T-cell (primary cell): ENCODE measurements around the gene MECP2. TPM values are rescaled to one million over a fixed set of nuclear protein-coding genes. Genes with fewer than 3 reads are reported as not detected.

ENCODE experiments used
- ATAC-seq, 4 experiments: fragments of 200-7000 bp in 3 of 4; fragments of 150-1000 bp in 1 of 4; cut with Tn5 transposase; replicated peaks in 1 of 4; 1 replicate in 3 of 4; 2 replicates in 1 of 4; pipeline ENCODE4 v1.10.0; 2021; ENCODE audit warnings: moderate library complexity in 3 of 4, mild to moderate bottlenecking in 2 of 4, moderate number of reproducible peaks in 1 of 4
- CTCF ChIA-PET, 2 donors: fragments of 300-600 bp; sonication (Branson Sonifier 250); formaldehyde crosslinking; loops; one replicate each; lab custom pipeline; 2022; ENCODE audit warnings: antibody characterized with exemption in 2 of 2; lab: Charles Lee
- POLR2A ChIA-PET, 2 donors: fragments of 300-600 bp; sonication (Branson Sonifier 250); formaldehyde crosslinking; loops; one replicate each; lab custom pipeline; 2022; ENCODE audit warnings: antibody characterized with exemption in 2 of 2; lab: Charles Lee
- DNase-seq, 35 experiments: peaks; one replicate each; pipeline versions ENCODE4 v3.0.0 to v3.0.0-alpha.2; 2013 to 2023
- H3K27ac ChIP-seq: one replicate; pipeline ENCODE4 v1.5.1; 2013; ENCODE audit warnings: low read length
- H3K27me3 ChIP-seq, 2 experiments: replicated peaks in 1 of 2; 1 replicate in 1 of 2; 2 replicates in 1 of 2; pipeline versions ENCODE4 v1.6.1 to v1.7.0; 2013; ENCODE audit warnings: low read length in 1 of 2, mixed read lengths in 1 of 2; ENCODE audit not compliant: control insufficient read depth in 2 of 2, insufficient read depth in 2 of 2; ENCODE audit errors: extremely low read depth in 1 of 2
- H3K36me3 ChIP-seq, 2 donors: 1 replicate in 1 of 2; 2 replicates in 1 of 2; pipeline versions ENCODE4 v1.6.1 to v1.7.0; 2013; ENCODE audit warnings: low read length in 1 of 2; ENCODE audit not compliant: control insufficient read depth in 2 of 2, insufficient read depth in 1 of 2; ENCODE audit errors: extremely low read depth in 1 of 2
- H3K4me1 ChIP-seq, 2 experiments: 1 replicate in 1 of 2; 2 replicates in 1 of 2; pipeline versions ENCODE4 v1.6.1 to v1.7.0; 2013; ENCODE audit warnings: low read length in 2 of 2, mixed read lengths in 1 of 2; ENCODE audit not compliant: insufficient read depth in 2 of 2, control insufficient read depth in 1 of 2; ENCODE audit errors: extremely low read depth in 1 of 2
- H3K4me3 ChIP-seq, 2 donors: 1 replicate in 1 of 2; 2 replicates in 1 of 2; pipeline versions ENCODE4 v1.5.1 to v1.7.0; 2013; ENCODE audit warnings: mild to moderate bottlenecking in 2 of 2, low read length in 1 of 2, moderate library complexity in 1 of 2; ENCODE audit not compliant: control insufficient read depth in 1 of 2; ENCODE audit errors: extremely low read depth in 1 of 2
- H3K9me3 ChIP-seq: 2 replicates; pipeline ENCODE4 v1.7.0; 2013
- H3K27ac Mint-ChIP-seq, 2 donors: one replicate each; pipeline ENCODE4 v1.8.0; 2020 to 2021; ENCODE audit warnings: mild to moderate bottlenecking in 2 of 2, mixed read lengths in 2 of 2
- H3K27me3 Mint-ChIP-seq, 2 donors: one replicate each; pipeline ENCODE4 v1.8.0; 2021 to 2022; ENCODE audit warnings: mixed read lengths in 2 of 2
- H3K36me3 Mint-ChIP-seq: one replicate; pipeline ENCODE4 v1.8.0; 2021; ENCODE audit warnings: mixed read lengths
- H3K4me1 Mint-ChIP-seq, 3 donors: one replicate each; pipeline ENCODE4 v1.8.0; 2020 to 2022; ENCODE audit warnings: mixed read lengths in 3 of 3, mild to moderate bottlenecking in 1 of 3
- H3K4me3 Mint-ChIP-seq, 3 donors: one replicate each; pipeline ENCODE4 v1.8.0; 2020 to 2022; ENCODE audit warnings: mild to moderate bottlenecking in 3 of 3, mixed read lengths in 3 of 3, moderate library complexity in 3 of 3
- H3K9me3 Mint-ChIP-seq, 3 donors: one replicate each; pipeline ENCODE4 v1.8.0; 2020 to 2022; ENCODE audit warnings: mixed read lengths in 3 of 3
- WGBS: methylation state at CpG from one replicate; pipeline ENCODE4 v1.1.5; 2013; ENCODE audit warnings: missing lambda C conversion rate; ENCODE audit not compliant: insufficient coverage; 5-methylcytosine and 5-hydroxymethylcytosine counted together
- total RNA-seq, 35 experiments: library from RNA in 6 of 35; stranded (reverse) in 6 of 35; fragments of 120-200 nt in 1 of 35; gene quantifications; one replicate each; pipeline versions ENCODE4 v1.2.1 to v1.2.4 and lab custom pipeline; 2013 to 2026

Gene MECP2
- total RNA-seq, 5 donors from 2014 or later (not counting 1 experiment from before 2014, with no cell fraction given): 84.9 to 129 (median 100) TPM

DNA sequence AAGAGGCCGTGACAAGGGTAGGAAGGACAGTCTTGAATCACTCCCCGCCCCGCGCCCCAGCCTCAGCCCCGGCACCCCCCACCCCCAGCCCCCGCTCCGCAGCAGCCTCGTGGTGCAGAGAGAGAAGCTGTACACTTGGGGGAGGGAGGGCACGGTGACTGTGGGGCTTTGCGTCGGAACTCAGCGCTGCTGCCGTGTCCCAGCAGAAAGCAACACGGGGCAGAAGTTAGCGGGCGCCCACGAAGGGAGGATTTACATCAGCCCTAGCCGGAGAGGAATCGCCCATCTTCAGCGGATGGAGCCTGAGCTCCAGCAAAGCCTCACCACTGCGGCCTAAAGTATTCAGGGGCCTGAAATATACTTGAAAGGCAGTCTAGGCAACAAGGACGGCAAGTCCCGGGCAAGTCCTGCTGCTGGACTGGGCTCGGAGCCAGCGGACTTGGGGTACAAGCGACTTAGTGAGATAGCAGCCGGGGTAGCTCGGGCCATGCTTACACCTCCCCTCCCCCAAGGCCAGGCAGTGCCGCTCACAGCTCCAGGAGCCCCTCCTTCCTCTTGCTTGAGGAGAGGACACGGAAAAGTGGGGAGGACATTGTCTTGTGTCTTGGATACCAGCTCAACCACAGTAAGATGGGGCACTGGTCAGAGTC lies 28.0 kb upstream of the MECP2 start:
- H3K9me3 ChIP-seq: no peaks in the 10 kb centered on the region
- peaks cover 0 to 4% of the 10 kb centered on the region in 2 donors for H3K27me3 Mint-ChIP-seq
- H3K4me1 Mint-ChIP-seq: peaks cover 21 to 34% (median 24%) of the 10 kb centered on the region in 3 donors
- H3K27ac ChIP-seq: no peak overlapping the region
- DNase-seq (peak in 7 of 35 experiments; percentile 2 to 24 (median 6)), ATAC-seq (peak in 3 of 4 experiments; percentile 21 to 47 (median 25))
- no peaks in the 10 kb centered on the region for H3K27me3 ChIP-seq
- no peaks in the 10 kb centered on the region for H3K36me3 ChIP-seq
- H3K4me1 ChIP-seq: peaks cover 16 to 37% of the 10 kb centered on the region in 2 experiments
- H3K4me3 ChIP-seq: no peak overlapping the region
- H3K9me3 Mint-ChIP-seq: no peaks in the 10 kb centered on the region
- POLR2A ChIA-PET: interaction anchor here in 1 of 2 donors (0.9 kb wide), 1 partner anchor 32 kb away, joined by 6 read pairs; no protein-coding TSS in a partner anchor
- no peaks in the 10 kb centered on the region for H3K36me3 Mint-ChIP-seq
- peak overlapping the region in 1 of 3 donors; percentile 12 for H3K4me3 Mint-ChIP-seq
- CTCF ChIA-PET: interaction anchor here in 1 of 2 donors (0.6 to 1.1 kb wide), 2 partner anchors 12 to 32 kb away, joined by 3 to 4 read pairs; no protein-coding TSS in a partner anchor
- no peak overlapping the region for H3K27ac Mint-ChIP-seq
- WGBS: no CpG with 5 or more reads among the region's 30 CpGs

- 0% methylated on average over 1 of the region's 22 CpGs for WGBS
- H3K27ac Mint-ChIP-seq: peak overlapping the region; percentile 55 to 74
These were observed 26.0 kb upstream of the MECP2 start for GRCh38 chrX:154123241-154124219.

GRCh38 chrX:154121961-154122360 lies 24.4 kb upstream of the MECP2 start:
- Mint-ChIP-seq H3K9me3 (no peaks in the 10 kb centered on the region), H3K36me3 (no peaks in the 10 kb centered on the region), H3K4me3 (no peak overlapping the region), H3K27me3 (no peaks in the 10 kb centered on the region), H3K4me1 (peaks cover 21 to 36% (median 24%) of the 10 kb centered on the region in 3 donors), H3K27ac (peak overlapping the region; percentile 3 to 74)
- H3K27ac ChIP-seq: no peak overlapping the region
- POLR2A ChIA-PET: no interaction called here
- peaks cover 16 to 37% of the 10 kb centered on the region in 2 experiments for H3K4me1 ChIP-seq
- no peak overlapping the region for H3K4me3 ChIP-seq
- 40% methylated on average over 4 of the region's 11 CpGs for WGBS
- ATAC-seq: no peak
- no peaks in the 10 kb centered on the region for H3K27me3 ChIP-seq
- H3K9me3 ChIP-seq: no peaks in the 10 kb centered on the region
- CTCF ChIA-PET: no interaction called here
- no peak for DNase-seq
- H3K36me3 ChIP-seq: no peaks in the 10 kb centered on the region

More at GRCh38 chrX:154123241-154124219, 26.0 kb upstream of the MECP2 start:
- Mint-ChIP-seq H3K27me3 (no peaks in the 10 kb centered on the region), H3K4me3 (peak overlapping the region in 2 of 3 donors; percentile 24 to 26), H3K4me1 (peaks cover 21 to 36% (median 24%) of the 10 kb centered on the region in 3 donors), H3K9me3 (no peaks in the 10 kb centered on the region), H3K36me3 (no peaks in the 10 kb centered on the region)
- Histone ChIP-seq H3K4me1 (peaks cover 16 to 37% of the 10 kb centered on the region in 2 experiments), H3K27me3 (no peaks in the 10 kb centered on the region), H3K27ac (peak overlapping the region; percentile 52), H3K36me3 (no peaks in the 10 kb centered on the region), H3K9me3 (no peaks in the 10 kb centered on the region), H3K4me3 (no peak overlapping the region)
- DNase-seq: peak in 25 of 35 experiments; percentile 6 to 58 (median 22)
- ATAC-seq: peak; percentile 64 to 93 (median 86)
- CTCF ChIA-PET: interaction anchor here (0.6 to 1.0 kb wide), 3 partner anchors 110 to 737 kb away, joined by 3 read pairs; no protein-coding TSS in a partner anchor
- POLR2A ChIA-PET: interaction anchor here (0.5 to 0.9 kb wide), 5 partner anchors 9 to 707 kb away, joined by 3 to 6 read pairs (median 4); no protein-coding TSS in a partner anchor

GRCh38 chrX:154121207-154121606 lies 23.7 kb upstream of the MECP2 start:
- Histone ChIP-seq H3K9me3 (no peaks in the 10 kb centered on the region), H3K4me1 (peaks cover 14 to 32% of the 10 kb centered on the region in 2 experiments), H3K4me3 (no peak overlapping the region), H3K27me3 (no peaks in the 10 kb centered on the region), H3K36me3 (no peaks in the 10 kb centered on the region), H3K27ac (no peak overlapping the region)
- ChIA-PET CTCF (no interaction called here), POLR2A (no interaction called here)
- Mint-ChIP-seq H3K9me3 (no peaks in the 10 kb centered on the region), H3K36me3 (no peaks in the 10 kb centered on the region), H3K27me3 (no peaks in the 10 kb centered on the region), H3K4me3 (no peak overlapping the region), H3K4me1 (peaks cover 21 to 39% (median 24%) of the 10 kb centered on the region in 3 donors), H3K27ac (peak overlapping the region in 1 of 2 donors; percentile 31)
- no CpG with 5 or more reads among the region's 4 CpGs for WGBS
- ATAC-seq (no peak), DNase-seq (no peak)

DNA sequence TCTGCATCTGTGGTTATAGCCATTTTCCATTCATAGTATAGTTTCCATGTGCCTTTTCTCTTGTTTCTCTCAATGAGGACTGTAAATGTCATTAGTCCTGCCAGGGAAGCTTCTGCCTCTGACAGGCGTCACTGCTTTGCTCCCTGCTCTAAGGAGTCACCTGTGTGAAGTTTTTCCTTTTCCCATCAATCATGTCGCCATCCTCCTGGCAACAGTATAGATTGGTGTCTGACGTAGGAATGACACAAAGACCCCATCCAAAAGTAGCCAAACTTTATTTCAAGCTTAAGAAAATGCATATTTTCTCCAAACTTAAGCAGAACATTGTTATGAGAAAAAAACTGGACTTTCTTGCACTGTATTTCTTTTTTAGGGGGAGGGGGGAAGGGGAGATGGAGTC lies 23.1 kb upstream of the MECP2 start:
- no CpG with 5 or more reads among the region's 3 CpGs for WGBS
- Mint-ChIP-seq H3K27me3 (peaks cover 0 to 2% of the 10 kb centered on the region in 2 donors), H3K4me1 (peaks cover 21 to 35% (median 24%) of the 10 kb centered on the region in 3 donors), H3K4me3 (no peak overlapping the region), H3K9me3 (no peaks in the 10 kb centered on the region), H3K36me3 (no peaks in the 10 kb centered on the region), H3K27ac (peak overlapping the region in 1 of 2 donors; percentile 56)
- Histone ChIP-seq H3K9me3 (no peaks in the 10 kb centered on the region), H3K4me3 (no peak overlapping the region), H3K27ac (no peak overlapping the region), H3K4me1 (peaks cover 10 to 25% of the 10 kb centered on the region in 2 experiments), H3K36me3 (no peaks in the 10 kb centered on the region), H3K27me3 (no peaks in the 10 kb centered on the region)
- DNase-seq (no peak), ATAC-seq (no peak)
- ChIA-PET POLR2A (no interaction called here), CTCF (interaction anchor here in 1 of 2 donors (0.6 kb wide), 1 partner anchor 13 kb away, joined by 3 read pairs; no protein-coding TSS in a partner anchor)

DNA sequence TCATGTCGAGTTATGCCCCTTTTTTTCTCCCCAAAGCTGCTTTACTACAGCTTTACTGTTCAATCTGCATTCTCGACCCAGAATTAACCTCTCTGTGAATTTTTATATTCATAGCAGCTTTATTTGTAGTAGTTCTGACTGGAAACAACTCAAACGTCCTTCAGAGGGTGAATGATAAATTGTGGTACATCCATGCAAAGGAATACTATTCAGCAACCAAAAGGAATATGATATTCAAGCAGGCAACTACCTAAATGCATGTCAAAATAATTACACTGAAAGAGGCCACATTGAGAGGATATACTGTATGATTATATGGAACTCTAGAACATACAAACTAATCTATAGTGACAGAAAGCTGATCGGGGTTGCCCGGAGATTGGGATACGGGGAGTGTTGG lies 20.0 kb upstream of the MECP2 start:
- no peak overlapping the region for H3K4me3 Mint-ChIP-seq
- peaks cover 0 to 9% of the 10 kb centered on the region in 2 donors for H3K27me3 Mint-ChIP-seq
- no peaks in the 10 kb centered on the region for H3K36me3 Mint-ChIP-seq
- Histone ChIP-seq H3K27me3 (no peaks in the 10 kb centered on the region), H3K36me3 (no peaks in the 10 kb centered on the region), H3K27ac (no peak overlapping the region), H3K4me3 (no peak overlapping the region), H3K4me1 (peaks cover 2 to 5% of the 10 kb centered on the region in 2 experiments), H3K9me3 (no peaks in the 10 kb centered on the region)
- ATAC-seq (no peak), DNase-seq (no peak)
- ChIA-PET POLR2A (no interaction called here), CTCF (interaction anchor here in 1 of 2 donors (0.6 kb wide), 1 partner anchor 1680 kb away, joined by 3 read pairs; no protein-coding TSS in a partner anchor)
- no CpG with 5 or more reads among the region's 6 CpGs for WGBS
- peaks cover 4 to 22% (median 6%) of the 10 kb centered on the region in 3 donors for H3K4me1 Mint-ChIP-seq
- no peak overlapping the region for H3K27ac Mint-ChIP-seq
- H3K9me3 Mint-ChIP-seq: no peaks in the 10 kb centered on the region
